Measurements from ENCODE around the gene EPHB1. TPM values are rescaled to one million over a fixed set of nuclear protein-coding genes. Genes with fewer than 3 reads are reported as not detected.
"Not testable (repeated sequence)": the region's sequence is repeated elsewhere in the genome, so short reads cannot be mapped to it uniquely, and the experiment has no call there.

Gene EPHB1
- total RNA-seq, 1 experiment from 2014 or later, result not detected

GRCh38 chr3:135218782-135219181 lies 423.7 kb downstream of the EPHB1 start:
- no peak for DNase-seq (ENCODE audit: low read depth, low spot score)
- in situ Hi-C loops (cut with HindIII; ENCODE audit: low pct_unique_long_range_greater_than_20kb, low sequenced_read_pairs), result no loop called here

- in situ Hi-C loops (cut with HindIII; ENCODE audit: low pct_unique_long_range_greater_than_20kb, low sequenced_read_pairs), result no loop called here
- DNase-seq (ENCODE audit: low read depth, low spot score), result no peak
Measured at GRCh38 chr3:135224815-135225362, 429.8 kb downstream of the EPHB1 start.

DNA sequence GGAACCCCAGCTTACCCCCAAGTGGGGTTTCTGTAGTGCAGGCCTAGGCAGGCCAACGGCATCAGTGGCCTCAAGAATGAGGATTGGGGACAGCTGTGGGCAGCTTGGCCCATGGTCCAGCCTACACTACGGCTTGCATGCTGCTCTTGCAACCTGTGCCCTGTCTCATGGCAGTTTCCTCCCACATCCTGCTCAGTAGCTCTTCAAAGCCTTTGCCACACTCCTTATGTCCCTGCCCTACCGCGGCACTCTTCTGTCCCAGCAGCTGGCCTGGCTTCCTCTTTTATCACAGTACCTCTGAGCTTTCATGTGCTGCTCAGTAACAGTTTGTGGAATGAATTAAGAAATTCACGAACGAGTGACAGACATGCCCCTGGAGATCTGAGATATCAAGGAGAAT lies 431.0 kb downstream of the EPHB1 start:
- in situ Hi-C loops (cut with HindIII; ENCODE audit: low pct_unique_long_range_greater_than_20kb, low sequenced_read_pairs), result no loop called here

DNA sequence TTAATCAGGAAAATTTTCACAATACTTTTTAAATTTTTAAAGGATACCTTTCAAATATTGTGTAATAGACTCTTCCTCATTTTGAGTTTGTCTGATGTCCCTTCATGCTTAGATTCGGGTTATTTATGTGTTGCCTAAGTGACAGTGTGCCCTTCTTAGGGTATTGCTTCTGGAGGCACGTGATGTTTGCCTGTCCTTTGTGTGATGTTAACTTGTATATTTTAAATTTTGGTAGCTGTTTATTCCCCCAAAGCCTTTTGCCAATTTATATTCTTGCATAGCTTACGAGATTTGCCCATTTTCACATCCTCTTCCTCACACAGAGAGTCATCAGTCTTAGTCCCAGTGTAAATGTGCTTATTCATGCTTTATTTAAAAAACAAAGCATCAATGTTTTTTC lies 433.1 kb downstream of the EPHB1 start:
- DNase-seq (ENCODE audit: low read depth, low spot score), result no peak
- in situ Hi-C loops (cut with HindIII; ENCODE audit: low pct_unique_long_range_greater_than_20kb, low sequenced_read_pairs), result no loop called here

More for the DNA sequence above, 431.0 kb downstream of the EPHB1 start:
- no peak for DNase-seq (ENCODE audit: low read depth, low spot score)

DNA sequence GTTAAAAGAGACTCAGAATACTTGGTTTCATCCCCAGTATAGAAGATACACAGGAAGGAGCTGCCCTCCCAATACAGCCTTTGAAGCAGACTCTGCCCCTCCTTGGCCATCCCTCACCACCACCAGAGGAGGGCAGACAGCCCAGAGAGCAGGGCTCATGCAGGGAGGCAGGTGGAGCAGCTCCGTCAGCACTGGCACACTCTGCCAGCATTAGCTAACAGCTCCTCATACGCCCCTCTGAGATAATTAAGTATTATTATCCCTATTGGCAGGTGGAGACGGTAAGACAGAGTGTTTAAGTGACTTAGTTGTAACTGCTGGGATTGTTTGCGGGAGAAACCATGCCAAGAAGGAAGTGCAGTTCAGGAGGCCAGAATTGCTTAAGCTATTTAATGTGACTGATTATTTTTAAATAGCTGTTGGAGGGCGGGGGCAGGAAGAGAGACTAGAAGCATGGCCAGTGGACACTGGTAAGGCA lies 434.0 kb downstream of the EPHB1 start:
- in situ Hi-C loops (cut with HindIII; ENCODE audit: low pct_unique_long_range_greater_than_20kb, low sequenced_read_pairs), result no loop called here
- peak; percentile 18 for DNase-seq (ENCODE audit: low read depth, low spot score)

DNA sequence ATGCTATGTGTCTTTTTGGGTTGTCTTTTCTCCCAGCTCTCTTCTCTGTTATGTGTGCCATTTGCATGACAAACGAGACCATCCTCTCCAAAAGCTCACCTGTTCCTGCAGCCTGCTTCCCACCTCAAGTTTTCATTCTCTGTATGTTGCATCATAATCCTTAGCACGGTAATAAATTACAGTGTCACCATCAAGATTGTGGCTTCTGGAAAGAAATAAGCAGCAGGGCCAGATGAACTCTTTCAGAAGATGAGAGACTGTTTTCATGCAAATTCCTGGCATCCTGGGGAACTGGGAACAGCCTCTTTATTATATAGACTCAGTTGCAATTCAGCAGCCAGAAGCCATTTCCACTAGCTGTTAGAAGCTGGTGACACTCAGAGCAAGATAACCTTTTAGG lies 436.7 kb downstream of the EPHB1 start:
- DNase-seq (ENCODE audit: low read depth, low spot score), result no peak
- in situ Hi-C loops (cut with HindIII; ENCODE audit: low pct_unique_long_range_greater_than_20kb, low sequenced_read_pairs), result no loop called here

DNA sequence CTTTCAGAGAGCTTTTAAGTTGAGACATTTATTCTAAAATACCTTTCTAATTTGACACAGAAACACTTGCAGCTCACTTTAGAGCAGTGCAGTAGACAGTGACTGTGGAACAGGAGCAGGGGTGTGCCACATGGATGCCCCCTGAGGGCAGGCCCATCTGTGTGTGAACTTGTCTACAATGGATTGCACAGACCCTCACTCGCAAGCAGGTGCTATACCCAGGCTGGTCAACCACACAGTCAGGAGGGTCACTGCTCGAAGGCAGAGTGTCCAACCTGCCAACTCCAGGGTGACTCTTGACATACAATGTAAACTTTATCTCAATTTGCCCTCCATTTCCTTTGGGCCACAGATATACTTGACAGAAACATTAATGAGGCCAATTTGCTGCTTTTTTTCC lies 437.2 kb downstream of the EPHB1 start:
- no peak for DNase-seq (ENCODE audit: low read depth, low spot score)
- in situ Hi-C loops (cut with HindIII; ENCODE audit: low pct_unique_long_range_greater_than_20kb, low sequenced_read_pairs), result no loop called here

- DNase-seq (ENCODE audit: low read depth, low spot score); in situ Hi-C loops (cut with HindIII; ENCODE audit: low pct_unique_long_range_greater_than_20kb, low sequenced_read_pairs): not testable (repeated sequence)
Measured at GRCh38 chr3:135233476-135233875, 438.4 kb downstream of the EPHB1 start.

- in situ Hi-C loops (cut with HindIII; ENCODE audit: low pct_unique_long_range_greater_than_20kb, low sequenced_read_pairs), result no loop called here
Measured at GRCh38 chr3:135235541-135235940, 440.5 kb downstream of the EPHB1 start.

GRCh38 chr3:135237371-135238143 lies 442.5 kb downstream of the EPHB1 start:
- in situ Hi-C loops (cut with HindIII; ENCODE audit: low pct_unique_long_range_greater_than_20kb, low sequenced_read_pairs), result no loop called here
- DNase-seq (ENCODE audit: low read depth, low spot score), result peak; percentile 23

More at GRCh38 chr3:135235541-135235940, 440.5 kb downstream of the EPHB1 start:
- no peak for DNase-seq (ENCODE audit: low read depth, low spot score)

DNA sequence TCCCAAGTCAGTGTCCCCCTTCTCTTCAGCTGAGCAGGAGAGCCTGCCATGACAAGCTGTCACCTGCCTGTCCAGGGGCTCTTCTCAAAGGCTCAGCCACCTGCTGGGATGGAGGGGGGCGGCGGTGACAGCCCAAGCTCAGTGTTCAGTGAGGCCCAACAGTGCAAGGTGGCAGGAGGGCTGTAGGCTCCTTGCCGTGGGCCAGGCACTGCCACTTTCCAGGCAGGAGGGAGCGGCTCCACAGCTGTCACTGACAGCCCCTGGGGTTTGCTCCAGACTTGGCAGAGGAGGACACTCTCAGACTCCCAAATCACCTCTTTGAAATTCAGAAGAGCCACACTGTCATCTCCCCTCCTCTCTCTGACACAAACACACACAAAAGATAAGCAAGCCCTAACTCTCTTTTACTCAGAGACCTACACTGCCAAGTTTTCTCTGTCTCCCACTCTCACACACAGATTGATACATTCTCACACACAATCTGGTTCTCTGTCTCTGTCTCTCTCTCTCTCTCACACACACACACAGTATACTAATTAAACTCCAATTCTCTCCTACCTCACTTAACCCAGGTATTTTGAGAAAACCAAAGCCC lies 443.3 kb downstream of the EPHB1 start:
- no peak for DNase-seq (ENCODE audit: low read depth, low spot score)
- in situ Hi-C loops (cut with HindIII; ENCODE audit: low pct_unique_long_range_greater_than_20kb, low sequenced_read_pairs), result no loop called here

DNA sequence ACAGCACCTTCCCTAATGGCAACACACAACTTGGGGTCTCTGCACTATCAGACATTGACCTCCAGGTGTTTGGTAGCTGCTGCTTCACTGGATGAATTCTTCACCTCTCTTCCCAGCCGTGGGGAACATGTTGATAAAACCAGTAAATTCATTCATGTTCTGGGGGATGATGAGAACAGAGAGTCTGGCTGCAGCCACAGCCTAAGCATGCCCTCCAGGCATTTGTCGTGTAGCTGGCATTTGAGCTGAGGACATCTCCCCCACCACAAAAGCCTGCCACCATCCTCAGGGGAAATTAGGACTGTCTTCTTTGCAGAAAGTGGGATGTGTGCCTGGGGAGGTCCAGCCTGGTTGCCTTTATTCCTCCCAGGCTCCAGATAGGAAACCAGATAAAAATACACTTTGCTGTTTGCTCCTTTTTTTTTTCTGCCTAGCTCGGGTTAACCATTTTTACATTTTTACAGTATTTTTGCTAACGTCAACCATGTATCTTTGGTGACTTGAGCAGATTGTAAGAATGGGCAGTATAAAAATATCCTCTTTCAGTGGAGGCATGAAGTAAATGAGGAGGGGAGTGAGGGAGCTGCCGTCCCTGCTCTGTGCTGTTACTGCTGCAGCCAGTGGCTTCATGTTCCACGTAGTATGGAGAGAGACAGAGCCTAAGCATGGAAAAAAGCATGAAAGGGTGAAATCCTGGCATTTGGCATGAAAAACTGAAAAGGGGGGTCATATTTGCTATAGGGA lies 444.0 kb downstream of the EPHB1 start:
- in situ Hi-C loops (cut with HindIII; ENCODE audit: low pct_unique_long_range_greater_than_20kb, low sequenced_read_pairs), result no loop called here
- DNase-seq (ENCODE audit: low read depth, low spot score), result no peak

GRCh38 chr3:135239615-135239884 lies 444.5 kb downstream of the EPHB1 start:
- no peak for DNase-seq (ENCODE audit: low read depth, low spot score)
- in situ Hi-C loops (cut with HindIII; ENCODE audit: low pct_unique_long_range_greater_than_20kb, low sequenced_read_pairs), result no loop called here

- DNase-seq (ENCODE audit: low read depth, low spot score), result peak; percentile 46
- in situ Hi-C loops (cut with HindIII; ENCODE audit: low pct_unique_long_range_greater_than_20kb, low sequenced_read_pairs), result no loop called here
Measured at GRCh38 chr3:135240426-135240825, 445.4 kb downstream of the EPHB1 start.

- in situ Hi-C loops (cut with HindIII; ENCODE audit: low pct_unique_long_range_greater_than_20kb, low sequenced_read_pairs), result no loop called here
- no peak for DNase-seq (ENCODE audit: low read depth, low spot score)
Measured at GRCh38 chr3:135242285-135242684, 447.2 kb downstream of the EPHB1 start.

DNA sequence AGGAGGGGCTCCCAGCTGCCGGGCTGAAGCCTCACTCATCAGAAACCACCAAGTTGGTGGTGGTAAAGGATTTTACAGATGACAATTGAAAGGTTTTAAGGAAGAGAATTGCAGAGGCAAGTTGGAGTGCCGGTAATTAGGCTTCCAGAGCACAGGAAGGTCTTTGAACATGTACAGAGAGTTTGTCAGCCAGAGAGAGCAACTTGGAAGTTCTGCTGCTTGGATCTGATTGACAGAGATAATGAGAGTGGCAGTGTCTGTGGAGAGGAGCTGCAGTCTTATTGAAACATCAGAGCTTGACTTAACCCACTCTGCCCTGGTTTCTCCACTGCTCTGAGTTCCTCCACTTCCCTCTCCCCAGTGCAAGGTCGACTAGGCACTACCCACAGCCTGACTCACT lies 448.6 kb downstream of the EPHB1 start:
- DNase-seq (ENCODE audit: low read depth, low spot score), result no peak
- in situ Hi-C loops (cut with HindIII; ENCODE audit: low pct_unique_long_range_greater_than_20kb, low sequenced_read_pairs), result no loop called here

- in situ Hi-C loops (cut with HindIII; ENCODE audit: low pct_unique_long_range_greater_than_20kb, low sequenced_read_pairs), result no loop called here
- peak; percentile 20 for DNase-seq (ENCODE audit: low read depth, low spot score)
Measured at GRCh38 chr3:135246027-135246426, 451.0 kb downstream of the EPHB1 start.

- in situ Hi-C loops (cut with HindIII; ENCODE audit: low pct_unique_long_range_greater_than_20kb, low sequenced_read_pairs), result no loop called here
- DNase-seq (ENCODE audit: low read depth, low spot score), result no peak
Measured at GRCh38 chr3:135248213-135248612, 453.2 kb downstream of the EPHB1 start.
